HG03097 (cell line): ENCODE data around the gene CHST9.
"Not testable (repeated sequence)": the region's sequence is repeated elsewhere in the genome, so short reads cannot be mapped to it uniquely, and the experiment has no call there.

Source experiments
- ATAC-seq: cut with Tn5 transposase; IDR thresholded peaks from one replicate; pipeline ENCODE4 v1.9.1; 2021; ENCODE audit not compliant: unreplicated experiment, low FRiP score

The CHST9 gene

GRCh38 chr18:27010784-27011183 lies 174.3 kb downstream of the CHST9 start:
- no peak for ATAC-seq

GRCh38 chr18:27009293-27009692 lies 175.8 kb downstream of the CHST9 start:
- ATAC-seq = no peak

DNA sequence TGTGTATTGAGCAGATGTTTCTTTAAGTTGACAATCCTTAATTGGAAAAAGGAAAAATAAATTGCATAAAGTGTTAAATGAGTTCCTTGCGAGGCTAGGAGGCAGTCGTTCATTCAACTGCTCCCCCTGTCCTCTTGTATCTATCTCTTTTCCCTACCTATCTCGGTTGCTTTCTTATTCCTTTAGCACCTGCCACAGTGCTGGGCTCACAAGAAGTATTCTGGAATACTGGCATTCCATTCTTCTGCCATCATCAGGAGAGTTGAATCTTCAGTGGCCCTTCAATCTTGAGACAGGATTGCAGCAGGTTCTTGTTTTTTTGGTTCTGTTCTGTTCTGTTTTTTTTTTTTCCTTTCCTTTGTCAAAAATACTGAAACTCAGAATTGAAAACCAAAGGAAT lies 176.5 kb downstream of the CHST9 start:
- no peak for ATAC-seq

DNA sequence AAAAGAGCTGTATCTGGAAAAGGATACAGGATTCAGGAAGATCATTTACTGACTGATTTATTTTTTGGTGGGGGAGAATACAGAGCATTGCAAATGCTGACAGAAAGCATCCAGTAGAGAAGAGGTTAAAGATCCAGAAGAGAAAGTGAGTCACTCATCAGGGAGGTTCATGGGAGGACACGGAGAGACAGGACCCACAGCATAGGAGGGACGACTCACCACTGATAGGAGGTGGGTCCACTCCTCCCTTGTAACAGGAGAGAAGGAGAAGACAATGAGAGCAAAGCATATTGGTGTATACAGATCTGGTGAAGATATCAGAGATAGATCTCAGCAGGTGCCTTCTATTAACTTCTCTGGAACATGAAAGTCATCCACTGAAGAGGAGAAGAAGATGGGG lies 177.2 kb downstream of the CHST9 start:
- no peak for ATAC-seq

GRCh38 chr18:27005589-27005988 lies 179.5 kb downstream of the CHST9 start:
- no peak for ATAC-seq

DNA sequence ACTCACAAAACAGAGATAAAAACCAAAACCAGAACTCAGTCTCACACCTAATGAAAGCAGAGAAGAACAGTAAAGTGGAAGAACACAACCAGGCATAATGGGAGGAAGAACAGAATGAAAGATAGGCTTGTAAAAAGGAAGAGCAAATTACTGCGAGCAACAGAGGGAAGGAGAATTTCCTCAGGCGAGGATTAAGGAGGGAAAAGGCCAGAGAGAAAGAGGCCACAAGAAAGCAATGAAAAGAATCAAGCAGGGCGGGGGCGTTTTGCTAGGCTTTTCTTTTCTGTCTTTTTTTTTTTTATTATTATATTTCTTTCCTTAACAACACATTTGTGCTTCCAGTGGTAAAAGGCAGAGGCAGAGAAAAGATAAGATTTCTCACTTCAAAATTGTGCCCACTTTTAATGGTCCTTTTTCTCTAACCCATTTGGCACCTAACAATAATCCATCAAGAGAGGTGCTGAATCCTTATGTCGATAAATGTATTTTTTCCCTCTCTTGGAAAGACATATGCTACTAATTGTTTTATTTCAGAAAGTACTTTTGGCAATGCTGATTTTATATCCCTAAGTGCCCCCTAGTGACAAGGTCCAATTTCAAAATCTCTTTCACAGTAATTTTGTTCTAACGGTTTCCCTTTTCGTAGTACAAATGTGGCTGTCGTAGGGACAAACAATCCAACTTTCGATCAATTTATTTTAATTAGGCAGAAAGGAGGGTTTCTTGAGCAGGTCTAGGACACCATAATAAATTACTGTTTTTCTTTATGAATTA lies 180.9 kb downstream of the CHST9 start:
- no peak for ATAC-seq

DNA sequence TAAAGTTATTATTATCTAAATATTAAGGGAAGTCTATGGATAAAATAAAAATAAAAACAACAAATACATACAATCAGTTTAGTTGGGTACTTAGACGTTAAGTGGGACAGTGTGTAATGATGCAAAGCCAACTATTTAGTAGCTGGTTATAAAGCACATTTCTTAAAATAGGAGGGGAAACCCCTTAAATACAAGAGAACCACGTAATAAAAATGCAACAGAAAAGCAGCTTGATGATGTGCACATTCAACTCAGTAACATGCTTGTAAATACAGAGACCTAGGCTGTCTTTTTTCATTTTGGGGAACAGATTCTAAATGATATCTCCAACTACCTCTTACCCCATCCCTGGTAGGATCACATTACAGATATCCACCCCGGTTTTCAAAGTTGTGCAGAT lies 185.3 kb downstream of the CHST9 start:
- no peak for ATAC-seq

GRCh38 chr18:26993568-26993967 lies 191.5 kb downstream of the CHST9 start:
- no peak for ATAC-seq

DNA sequence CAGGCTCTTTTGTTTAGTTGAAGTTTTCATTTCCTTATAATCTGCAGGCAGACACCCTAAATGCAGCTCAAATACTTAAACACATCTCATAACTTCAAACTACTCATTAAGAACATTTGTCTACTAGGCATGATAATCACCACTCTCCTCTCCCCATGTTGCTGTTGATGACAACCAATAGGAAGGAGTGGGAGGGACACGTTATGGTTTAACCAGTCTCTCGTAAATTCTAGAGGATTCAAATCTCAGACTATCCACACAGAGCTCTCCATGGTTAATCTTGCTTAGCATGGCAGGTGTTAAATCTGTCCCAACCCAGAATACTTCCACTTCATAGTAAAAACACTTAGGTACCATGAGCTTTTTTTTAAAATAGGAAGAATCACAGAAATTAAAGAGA lies 192.2 kb downstream of the CHST9 start:
- no peak for ATAC-seq

- no peak for ATAC-seq
Measured at GRCh38 chr18:26989842-26990241, 195.3 kb downstream of the CHST9 start.

GRCh38 chr18:26981360-26982082 lies 203.6 kb downstream of the CHST9 start:
- ATAC-seq = no peak

- peak; percentile 92 for ATAC-seq
Measured at GRCh38 chr18:26978812-26979341, 206.2 kb downstream of the CHST9 start.

GRCh38 chr18:26977781-26978180 lies 207.3 kb downstream of the CHST9 start:
- ATAC-seq = no peak

GRCh38 chr18:26976206-26976605 lies 208.9 kb downstream of the CHST9 start:
- ATAC-seq = no peak

GRCh38 chr18:26972549-26972948 lies 212.6 kb downstream of the CHST9 start:
- ATAC-seq = not testable (repeated sequence)

DNA sequence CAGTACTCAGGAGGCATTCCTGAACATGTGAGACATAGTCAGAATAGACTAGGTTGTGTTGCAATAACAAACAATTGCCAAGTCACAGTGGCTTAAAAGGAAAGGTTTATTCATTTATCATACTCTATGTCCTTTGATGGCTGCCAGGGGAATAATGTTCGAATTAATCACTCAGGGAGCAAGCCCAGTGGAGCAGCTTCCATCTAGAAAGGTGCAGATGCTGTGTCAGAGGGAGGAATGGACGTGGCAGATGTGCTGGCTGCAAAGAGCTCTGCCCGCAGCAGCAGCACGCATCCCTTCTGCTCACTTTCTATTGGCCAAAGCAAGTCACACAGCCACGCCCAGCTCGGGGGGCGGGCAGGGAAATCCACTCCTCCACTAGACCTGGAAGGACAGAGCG lies 213.7 kb downstream of the CHST9 start:
- ATAC-seq = no peak

DNA sequence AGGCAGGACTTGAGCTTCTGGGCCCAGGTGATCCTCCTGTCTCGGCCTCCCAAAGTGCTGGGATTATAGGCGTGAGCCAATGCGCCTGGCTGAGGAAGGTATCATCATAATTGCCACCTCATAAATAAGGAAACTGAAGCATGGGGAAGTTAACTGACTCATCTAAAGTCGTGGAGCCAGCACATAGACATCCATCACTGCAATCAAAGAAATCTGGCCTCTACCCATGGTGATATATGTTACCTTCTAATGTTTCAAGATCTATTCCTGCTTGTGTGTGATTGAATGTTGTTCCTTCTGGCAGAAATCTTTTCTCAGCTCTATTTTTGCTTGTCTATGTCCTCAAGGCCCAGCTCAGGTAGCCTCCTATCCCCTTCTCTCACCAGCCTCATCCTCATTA lies 214.5 kb downstream of the CHST9 start:
- ATAC-seq = no peak

GRCh38 chr18:26965206-26965605 lies 219.9 kb downstream of the CHST9 start:
- ATAC-seq = no peak

DNA sequence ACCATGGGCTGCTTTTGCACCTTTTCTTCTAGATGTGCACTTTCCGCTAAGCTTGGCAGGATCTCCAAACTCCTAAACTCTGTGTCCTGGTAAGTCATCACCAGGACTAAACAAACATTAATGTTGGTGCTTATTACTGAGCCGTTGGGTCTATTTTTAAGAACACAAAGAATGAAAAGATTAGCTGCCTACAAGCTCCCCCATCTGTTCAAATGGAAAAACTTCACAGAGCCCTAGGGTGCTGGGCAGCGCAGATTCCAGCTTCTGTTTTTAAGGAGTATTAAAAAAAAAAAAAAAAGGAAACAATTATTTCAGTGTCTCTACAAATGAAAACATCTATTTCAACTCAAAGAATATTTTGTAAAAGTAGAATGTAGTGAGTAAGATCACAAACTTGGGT lies 221.8 kb downstream of the CHST9 start:
- no peak for ATAC-seq

DNA sequence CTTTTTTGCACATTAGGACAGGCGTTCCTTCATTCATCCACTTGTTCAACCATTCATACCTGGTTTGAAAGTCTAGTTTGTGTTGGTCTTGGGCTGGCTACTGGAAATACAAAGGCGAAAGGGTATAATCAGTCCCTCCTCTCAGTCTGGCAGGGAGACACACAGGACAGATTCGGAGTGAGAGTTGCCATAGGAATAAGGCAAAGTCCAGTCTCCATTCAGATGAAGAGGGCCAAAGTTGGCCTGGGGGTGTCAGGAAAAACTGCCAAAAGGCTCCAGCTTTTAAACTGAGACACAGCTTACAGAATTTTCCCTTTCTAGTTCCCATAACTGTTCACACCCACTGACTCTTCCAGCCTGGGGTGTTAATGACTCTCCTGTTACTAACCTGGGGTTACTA lies 223.3 kb downstream of the CHST9 start:
- no peak for ATAC-seq

- ATAC-seq = no peak
Measured at GRCh38 chr18:26960911-26961310, 224.2 kb downstream of the CHST9 start.

GRCh38 chr18:26956863-26957262 lies 228.2 kb downstream of the CHST9 start:
- ATAC-seq = no peak
